ENCODE data around the gene FUS. TPM values are rescaled to one million over a fixed set of nuclear protein-coding genes. Genes with fewer than 3 reads are reported as not detected.
"Not testable (repeated sequence)": the region's sequence is repeated elsewhere in the genome, so short reads cannot be mapped to it uniquely, and the experiment has no call there.

The FUS gene
- total RNA-seq, 2 experiments from 2014 or later = 552 to 581 TPM

DNA sequence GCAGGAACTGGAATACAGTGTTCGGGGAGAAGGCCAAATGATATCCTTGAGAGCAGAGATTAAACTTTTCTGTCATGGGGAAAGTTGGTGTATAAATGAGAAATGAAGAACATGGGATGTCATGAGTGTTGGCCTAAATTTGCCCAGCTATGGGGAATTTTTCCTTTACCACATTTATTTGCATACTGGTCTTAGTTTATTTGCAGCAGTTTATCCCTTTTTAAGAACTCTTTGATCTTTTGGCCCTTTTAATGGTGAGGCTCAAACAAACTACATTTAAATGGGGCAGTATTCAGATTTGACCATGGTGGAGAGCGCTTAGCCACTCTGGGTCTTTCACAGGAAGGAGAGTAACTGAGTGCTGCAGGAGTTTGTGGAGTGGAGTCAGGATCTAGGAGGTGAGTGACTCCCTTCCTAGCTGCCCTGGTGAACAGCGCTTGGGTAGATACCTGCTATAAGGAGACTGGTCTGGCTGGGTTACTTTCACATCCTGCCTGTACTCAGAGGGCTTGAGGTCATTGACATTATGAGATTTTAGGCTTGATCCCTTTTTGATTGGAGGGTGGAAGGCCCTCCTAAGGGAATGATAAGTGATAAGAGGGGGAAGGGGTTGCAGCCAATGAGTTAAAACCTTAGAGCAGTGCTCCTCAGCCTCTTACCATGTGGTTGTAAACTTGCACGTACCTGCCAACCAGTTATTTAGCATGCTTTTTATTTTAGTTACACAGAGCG lies 11.9 kb downstream of the FUS start:
- Mint-ChIP-seq H3K4me3 (no peak overlapping the region), H3K36me3 (ENCODE audit: low read depth) (peaks cover 85% of the 10 kb centered on the region), H3K27me3 (no peaks in the 10 kb centered on the region), H3K4me1 (peaks cover 67% of the 10 kb centered on the region), H3K27ac (peak overlapping the region; percentile 80), H3K9me3 (no peaks in the 10 kb centered on the region)
- ChIA-PET CTCF (interaction anchor here (1.1 to 2.3 kb wide), 2 partner anchors 11 to 12 kb away, joined by 3 to 8 read pairs; partner anchors contain the start of genes FUS and PYCARD), POLR2A (no interaction called here)
- no peak for DNase-seq

GRCh38 chr16:31192856-31193642 lies 13.1 kb downstream of the FUS start:
- Mint-ChIP-seq H3K27ac (peak overlapping the region; percentile 64), H3K4me1 (peaks cover 59% of the 10 kb centered on the region), H3K36me3 (ENCODE audit: low read depth) (peaks cover 74% of the 10 kb centered on the region), H3K9me3 (no peaks in the 10 kb centered on the region), H3K4me3 (no peak overlapping the region), H3K27me3 (no peaks in the 10 kb centered on the region)
- ChIA-PET POLR2A (interaction anchor here (0.8 kb wide), 1 partner anchor 189 kb away, joined by 3 read pairs; no protein-coding TSS in a partner anchor), CTCF (interaction anchor here (0.5 to 1.1 kb wide), 3 partner anchors 9 to 263 kb away, joined by 3 read pairs; partner anchors contain the start of gene PYCARD)
- no peak for DNase-seq

GRCh38 chr16:31193874-31194273 lies 13.9 kb downstream of the FUS start:
- H3K27ac Mint-ChIP-seq = no peak overlapping the region
- POLR2A ChIA-PET = interaction anchor here (0.8 kb wide), 1 partner anchor 189 kb away, joined by 3 read pairs; no protein-coding TSS in a partner anchor
- peaks cover 67% of the 10 kb centered on the region for H3K36me3 Mint-ChIP-seq (ENCODE audit: low read depth)

DNA sequence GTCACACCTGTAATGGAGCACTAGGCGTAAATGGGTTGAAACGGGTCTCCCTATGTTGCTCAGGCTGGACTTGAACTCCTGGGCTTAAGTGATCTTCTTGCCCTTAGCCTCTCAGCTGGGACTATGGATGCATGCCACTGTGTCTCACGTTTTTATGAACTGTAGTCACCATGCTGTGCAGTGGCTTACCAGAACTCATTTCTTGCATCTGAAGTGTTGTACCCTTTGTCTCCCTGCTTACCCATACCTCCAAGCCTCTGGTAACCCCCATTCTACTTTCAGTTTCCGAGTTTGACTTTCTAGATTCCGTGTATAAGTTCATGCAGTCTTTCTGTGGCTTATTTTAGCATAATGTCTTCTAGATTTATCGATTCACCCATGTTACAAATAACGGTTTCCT lies 15.0 kb downstream of the FUS start:
- Mint-ChIP-seq H3K27ac (no peak overlapping the region), H3K4me1 (peaks cover 59% of the 10 kb centered on the region), H3K9me3 (no peaks in the 10 kb centered on the region), H3K4me3 (no peak overlapping the region), H3K36me3 (ENCODE audit: low read depth) (peaks cover 66% of the 10 kb centered on the region), H3K27me3 (no peaks in the 10 kb centered on the region)
- POLR2A ChIA-PET = no interaction called here
- CTCF ChIA-PET = interaction anchor here (1.2 to 1.7 kb wide), 2 partner anchors 10 to 12 kb away, joined by 3 to 4 read pairs; no protein-coding TSS in a partner anchor
- DNase-seq = no peak

More at GRCh38 chr16:31193874-31194273, 13.9 kb downstream of the FUS start:
- Mint-ChIP-seq H3K4me3 (no peak overlapping the region), H3K9me3 (no peaks in the 10 kb centered on the region), H3K4me1 (peaks cover 59% of the 10 kb centered on the region), H3K27me3 (no peaks in the 10 kb centered on the region)
- DNase-seq = no peak
- CTCF ChIA-PET = interaction anchor here (0.6 to 0.9 kb wide), 2 partner anchors 79 to 262 kb away, joined by 3 read pairs; no protein-coding TSS in a partner anchor

- H3K4me3 Mint-ChIP-seq, H3K27me3 Mint-ChIP-seq, DNase-seq, H3K9me3 Mint-ChIP-seq, POLR2A ChIA-PET: not testable (repeated sequence)
- Mint-ChIP-seq H3K36me3 (ENCODE audit: low read depth) (peaks cover 62% of the 10 kb centered on the region), H3K27ac (peak overlapping the region; percentile 72), H3K4me1 (peaks cover 61% of the 10 kb centered on the region)
- CTCF ChIA-PET = interaction anchor here (1.2 to 1.7 kb wide), 3 partner anchors 11 to 13 kb away, joined by 3 to 4 read pairs (median 3); no protein-coding TSS in a partner anchor
These were observed 15.9 kb downstream of the FUS start for GRCh38 chr16:31195861-31196260.

DNA sequence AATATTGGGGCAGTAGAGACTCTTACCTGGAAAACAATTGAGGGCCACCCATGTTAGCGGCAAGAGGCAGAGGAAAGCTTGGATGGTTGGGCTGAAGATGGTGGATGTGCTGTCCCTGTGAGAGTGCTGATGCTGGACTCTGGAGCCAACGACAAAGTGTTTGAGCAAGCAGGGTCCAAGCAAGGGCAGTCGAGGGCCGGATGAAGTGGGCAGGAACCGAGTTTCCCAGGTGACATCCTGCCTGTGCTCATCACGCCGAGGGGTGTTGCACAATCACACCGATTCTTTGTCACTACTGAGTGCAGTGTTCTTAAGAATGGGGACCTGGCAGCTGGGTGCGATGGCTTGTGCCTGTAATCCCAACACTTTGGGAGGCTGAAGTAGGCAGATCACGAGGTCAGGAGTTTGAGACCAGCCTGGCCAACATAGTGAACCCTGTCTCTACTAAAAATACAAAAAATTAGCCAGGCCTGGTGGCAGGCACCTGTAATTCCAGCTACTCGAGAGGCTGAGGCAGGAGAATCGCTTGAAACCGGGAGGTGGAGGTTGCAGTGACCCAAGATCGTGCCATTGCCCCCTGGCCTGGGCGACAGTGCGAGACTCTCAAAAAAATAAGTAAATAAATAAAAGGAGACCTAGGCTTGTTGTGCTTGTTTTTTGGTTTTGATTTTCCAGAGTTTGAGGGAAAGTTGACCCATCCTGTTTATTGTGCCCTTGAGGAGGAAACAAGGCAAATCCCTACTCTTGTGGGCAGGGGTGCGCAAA lies 16.6 kb downstream of the FUS start:
- DNase-seq = no peak
- Mint-ChIP-seq H3K4me1 (peaks cover 62% of the 10 kb centered on the region), H3K4me3 (no peak overlapping the region), H3K27ac (peak overlapping the region; percentile 72), H3K36me3 (ENCODE audit: low read depth) (peaks cover 62% of the 10 kb centered on the region), H3K9me3 (no peaks in the 10 kb centered on the region), H3K27me3 (no peaks in the 10 kb centered on the region)
- CTCF ChIA-PET = interaction anchor here (1.2 to 1.7 kb wide), 2 partner anchors 11 to 13 kb away, joined by 3 read pairs; no protein-coding TSS in a partner anchor
- POLR2A ChIA-PET = interaction anchor here (1.8 kb wide), 1 partner anchor 7 kb away, joined by 4 read pairs; no protein-coding TSS in a partner anchor

GRCh38 chr16:31198207-31198882 lies 18.4 kb downstream of the FUS start:
- no peak for DNase-seq
- peaks cover 50% of the 10 kb centered on the region for H3K36me3 Mint-ChIP-seq (ENCODE audit: low read depth)
- H3K9me3 Mint-ChIP-seq = no peaks in the 10 kb centered on the region
- H3K27me3 Mint-ChIP-seq = no peaks in the 10 kb centered on the region
- H3K4me1 Mint-ChIP-seq = peaks cover 60% of the 10 kb centered on the region
- no peak overlapping the region for H3K4me3 Mint-ChIP-seq
- ChIA-PET POLR2A (interaction anchor here (0.7 to 1.8 kb wide), 2 partner anchors 9 to 168 kb away, joined by 4 to 10 read pairs; no protein-coding TSS in a partner anchor), CTCF (interaction anchor here (0.7 to 2.5 kb wide), 7 partner anchors 9 to 72 kb away, joined by 3 to 9 read pairs (median 4); no protein-coding TSS in a partner anchor)
- H3K27ac Mint-ChIP-seq = peak overlapping the region; percentile 63

- H3K27ac Mint-ChIP-seq = peak overlapping the region; percentile 78
- H3K27me3 Mint-ChIP-seq = no peaks in the 10 kb centered on the region
- DNase-seq = no peak
- ChIA-PET POLR2A (no interaction called here), CTCF (interaction anchor here (1.1 to 2.5 kb wide), 5 partner anchors 10 to 243 kb away, joined by 3 to 9 read pairs (median 4); partner anchors contain the start of gene ZNF843)
- no peak overlapping the region for H3K4me3 Mint-ChIP-seq
- no peaks in the 10 kb centered on the region for H3K9me3 Mint-ChIP-seq
- peaks cover 42% of the 10 kb centered on the region for H3K36me3 Mint-ChIP-seq (ENCODE audit: low read depth)
- H3K4me1 Mint-ChIP-seq = peaks cover 64% of the 10 kb centered on the region
These were observed 19.6 kb downstream of the FUS start for GRCh38 chr16:31199430-31200041.

GRCh38 chr16:31200111-31200510 lies 20.2 kb downstream of the FUS start:
- H3K36me3 Mint-ChIP-seq (ENCODE audit: low read depth) = peaks cover 36% of the 10 kb centered on the region
- H3K27me3 Mint-ChIP-seq, H3K4me3 Mint-ChIP-seq, POLR2A ChIA-PET, DNase-seq, H3K9me3 Mint-ChIP-seq: not testable (repeated sequence)
- H3K4me1 Mint-ChIP-seq = peaks cover 65% of the 10 kb centered on the region
- peak overlapping the region; percentile 91 for H3K27ac Mint-ChIP-seq
- CTCF ChIA-PET = interaction anchor here (0.8 to 1.5 kb wide), 5 partner anchors 16 to 243 kb away, joined by 3 to 8 read pairs (median 3); partner anchors contain the start of genes PYDC1 and ZNF843

DNA sequence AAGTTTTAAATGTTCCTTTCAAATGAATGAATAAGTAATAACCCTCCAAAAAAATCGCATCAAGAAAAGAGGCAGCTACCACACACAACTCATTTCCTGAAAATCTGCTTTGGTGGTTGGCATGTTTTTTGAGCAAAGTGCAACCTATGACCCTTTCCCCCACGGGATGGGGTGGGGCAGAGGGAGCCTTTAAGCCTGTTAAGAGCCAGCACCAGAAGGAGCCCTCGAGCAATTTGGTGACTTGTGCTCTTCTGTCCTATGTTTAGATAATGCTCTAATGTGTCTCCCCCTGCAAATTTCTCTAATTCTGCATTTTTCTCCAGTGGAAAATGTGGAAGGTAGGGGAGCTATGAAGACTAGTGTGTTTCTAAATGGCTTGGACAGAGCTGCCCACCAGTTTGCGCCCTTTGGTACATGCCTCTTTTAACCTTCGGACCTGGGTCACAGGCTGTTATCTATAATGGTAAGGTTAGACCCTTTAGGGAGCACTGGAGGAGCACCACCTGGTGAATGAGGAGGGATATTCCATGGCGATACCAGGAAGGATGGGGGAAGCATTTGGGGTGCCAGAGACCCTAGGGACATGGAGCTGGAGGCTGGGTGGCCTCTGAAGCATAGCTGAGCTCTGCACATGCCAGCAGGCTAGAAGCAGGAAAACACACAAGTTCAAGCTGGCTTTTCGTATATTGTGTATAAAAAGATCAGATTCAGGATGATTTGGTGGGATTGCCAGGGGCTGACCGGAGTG lies 21.1 kb downstream of the FUS start:
- POLR2A ChIA-PET = interaction anchor here (0.8 kb wide), 1 partner anchor 18 kb away, joined by 5 read pairs; no protein-coding TSS in a partner anchor
- CTCF ChIA-PET = interaction anchor here (0.6 to 2.4 kb wide), 13 partner anchors 11 to 243 kb away, joined by 3 to 9 read pairs (median 4); partner anchors contain the start of genes PYDC1 and ZNF843
- Mint-ChIP-seq H3K9me3 (no peaks in the 10 kb centered on the region), H3K27ac (peak overlapping the region; percentile 91), H3K27me3 (no peaks in the 10 kb centered on the region), H3K4me1 (peaks cover 68% of the 10 kb centered on the region), H3K36me3 (ENCODE audit: low read depth) (peaks cover 31% of the 10 kb centered on the region), H3K4me3 (peak overlapping the region; percentile 87)
- DNase-seq = peak; percentile 78
